HG02970 (cell line): Measurements from ENCODE around the gene TNPO2.

Experiments used
- ATAC-seq: cut with Tn5 transposase; IDR thresholded peaks from one replicate; pipeline ENCODE4 v1.9.1; 2021; ENCODE audit warnings: mild to moderate bottlenecking, moderate library complexity, moderate number of reproducible peaks; ENCODE audit not compliant: unreplicated experiment, low FRiP score

TNPO2 gene

GRCh38 chr19:12657966-12658365 lies 65.8 kb downstream of the TNPO2 start:
- ATAC-seq = no peak

GRCh38 chr19:12656899-12657571 lies 66.7 kb downstream of the TNPO2 start:
- no peak for ATAC-seq

- no peak for ATAC-seq
These were observed 68.2 kb downstream of the TNPO2 start for GRCh38 chr19:12655546-12655945.

GRCh38 chr19:12652219-12652618 lies 71.5 kb downstream of the TNPO2 start:
- no peak for ATAC-seq

- ATAC-seq = no peak
These were observed 73.8 kb downstream of the TNPO2 start for GRCh38 chr19:12649941-12650340.
